Inflammatory macrophage treated with lipopolysaccharide for 4 hours (primary cell): Measurements from ENCODE around the gene KRTAP10-4.
"Not testable (repeated sequence)": the region's sequence is repeated elsewhere in the genome, so short reads cannot be mapped to it uniquely, and the experiment has no call there.

Experiments used
- DNase-seq: peaks from one replicate; pipeline ENCODE4 v3.0.0-alpha.2; 2020

KRTAP10-4 gene

GRCh38 chr21:44534688-44535087 is 38.8 kb upstream of the KRTAP10-4 start:
- DNase-seq: no peak

GRCh38 chr21:44535963-44536362 is 37.6 kb upstream of the KRTAP10-4 start:
- DNase-seq: no peak

GRCh38 chr21:44537930-44538911 is 35.3 kb upstream of the KRTAP10-4 start:
- no peak for DNase-seq

GRCh38 chr21:44539046-44539445 is 34.5 kb upstream of the KRTAP10-4 start:
- DNase-seq: no peak

- no peak for DNase-seq
Observed at GRCh38 chr21:44539991-44540666, 33.4 kb upstream of the KRTAP10-4 start, which contains the start of gene KRTAP10-1. Gene KRTAP10-1 (minus strand): TSS chr21:44540195. CDS start chr21:44540150, 45 bp downstream.

- no peak for DNase-seq
Observed at GRCh38 chr21:44540741-44541288, 32.7 kb upstream of the KRTAP10-4 start.

GRCh38 chr21:44542716-44543115 is 30.8 kb upstream of the KRTAP10-4 start:
- no peak for DNase-seq

GRCh38 chr21:44544566-44544965 is 29.0 kb upstream of the KRTAP10-4 start:
- no peak for DNase-seq

- DNase-seq: no peak
Observed at GRCh38 chr21:44547656-44548331, 25.7 kb upstream of the KRTAP10-4 start.

- no peak for DNase-seq
Observed at GRCh38 chr21:44548381-44548780, 25.1 kb upstream of the KRTAP10-4 start.

GRCh38 chr21:44548922-44549321 is 24.6 kb upstream of the KRTAP10-4 start:
- DNase-seq: no peak

- no peak for DNase-seq
Observed at GRCh38 chr21:44549525-44550211, 23.9 kb upstream of the KRTAP10-4 start.

- not testable (repeated sequence) for DNase-seq
Observed at GRCh38 chr21:44550285-44550684, 23.2 kb upstream of the KRTAP10-4 start.

GRCh38 chr21:44550807-44551206 is 22.7 kb upstream of the KRTAP10-4 start:
- no peak for DNase-seq

- no peak for DNase-seq
Observed at GRCh38 chr21:44551340-44551961, 22.1 kb upstream of the KRTAP10-4 start, which contains the start of gene KRTAP10-2. Gene KRTAP10-2 (minus strand): TSS chr21:44551505. CDS start chr21:44551458, 47 bp downstream.

GRCh38 chr21:44552136-44552535 is 21.4 kb upstream of the KRTAP10-4 start:
- DNase-seq: no peak

GRCh38 chr21:44552681-44553080 is 20.8 kb upstream of the KRTAP10-4 start:
- DNase-seq: no peak

- no peak for DNase-seq
Observed at GRCh38 chr21:44555200-44555875, 18.2 kb upstream of the KRTAP10-4 start.

GRCh38 chr21:44556879-44557278 is 16.6 kb upstream of the KRTAP10-4 start:
- DNase-seq: no peak

- no peak for DNase-seq
Observed at GRCh38 chr21:44557491-44558328, 15.8 kb upstream of the KRTAP10-4 start.
